Suprapubic skin (tissue), 4 donors: Measurements from ENCODE around the gene LCE3E.

Source experiments
- CTCF ChIP-seq, 2 donors: fragments of 200-600 bp in 1 of 2; fragments of 450-650 bp in 1 of 2; sonication (generic) in 1 of 2; IDR thresholded peaks; one replicate each; pipeline ENCODE4 v1.5.1; 2016 to 2019; ENCODE audit warnings: antibody characterized with exemption in 2 of 2, mild to moderate bottlenecking in 1 of 2, moderate library complexity in 1 of 2
- POLR2A ChIP-seq, 2 donors: fragments of 450-650 bp; IDR thresholded peaks; one replicate each; pipeline ENCODE4 v1.6.1; 2017; ENCODE audit warnings: antibody characterized with exemption in 2 of 2, mild to moderate bottlenecking in 2 of 2, moderate library complexity in 2 of 2
- POLR2AphosphoS5 ChIP-seq, 3 donors: sonication (generic); formaldehyde crosslinking; IDR thresholded peaks; one replicate each; pipeline ENCODE4 v1.6.1; 2017; ENCODE audit warnings: antibody characterized with exemption in 3 of 3

GRCh38 chr1:152577168-152577567 lies 10.6 kb upstream of the LCE3E start:
- TF ChIP-seq CTCF (IDR thresholded peaks at IDR 0.05) (no peak), POLR2A (IDR thresholded peaks at IDR 0.05) (no peak), POLR2AphosphoS5 (IDR thresholded peaks at IDR 0.05) (no peak)
